H1 (cell line): ENCODE measurements around the gene P3H3. TPM values are rescaled to one million over a fixed set of nuclear protein-coding genes. Genes with fewer than 3 reads are reported as not detected.

Experiments
- CTCF ChIA-PET: fragments of 300-600 bp; sonication (Branson Sonifier 250); formaldehyde crosslinking; loops from one replicate; lab custom pipeline; 2021; ENCODE audit not compliant: partially characterized antibody; lab: Charles Lee
- POLR2A ChIA-PET: fragments of 300-600 bp; sonication (Branson Sonifier 250); formaldehyde crosslinking; loops from one replicate; lab custom pipeline; 2021; ENCODE audit warnings: inconsistent platforms; ENCODE audit not compliant: partially characterized antibody; lab: Charles Lee
- DNase-seq, 2 experiments: peaks; one replicate each; pipeline versions ENCODE4 v3.0.0 to v3.0.0-alpha.2; 2010 to 2022; ENCODE audit warnings: low spot score in 2 of 2, low read depth in 1 of 2, mixed read lengths in 1 of 2
- FAIRE-seq: peaks from 2 replicates; lab custom pipeline; 2011; peaks lifted over from hg19 to GRCh38; lab: Jason Lieb, UNC
- H2AFZ ChIP-seq: 2 replicates; pipeline ENCODE4 v1.8.1; 2012; ENCODE audit warnings: low read length, inconsistent platforms
- H2AK5ac ChIP-seq: 2 replicates; pipeline ENCODE4 v1.6.1; 2013; ENCODE audit warnings: low read depth, low read length
- H2BK120ac ChIP-seq: replicated peaks from 2 replicates; pipeline ENCODE3; 2013; ENCODE audit warnings: low read depth, low read length, inconsistent platforms
- H2BK12ac ChIP-seq: 2 replicates; pipeline ENCODE4 v1.6.1; 2013; ENCODE audit warnings: low read depth, low read length
- H2BK15ac ChIP-seq: 2 replicates; pipeline ENCODE4 v1.6.1; 2013; ENCODE audit warnings: low read length
- H2BK20ac ChIP-seq: 2 replicates; pipeline ENCODE4 v1.6.1; 2013; ENCODE audit warnings: low read length
- H2BK5ac ChIP-seq: 2 replicates; pipeline ENCODE4 v1.6.1; 2013; ENCODE audit warnings: low read depth, low read length
- H3K14ac ChIP-seq: 2 replicates; pipeline ENCODE4 v1.6.1; 2013; ENCODE audit warnings: inconsistent platforms; ENCODE audit not compliant: insufficient read length
- H3K18ac ChIP-seq: 2 replicates; pipeline ENCODE4 v1.6.1; 2013; ENCODE audit warnings: low read length; ENCODE audit errors: extremely low read depth
- H3K23ac ChIP-seq: 2 replicates; pipeline ENCODE4 v1.6.1; 2013; ENCODE audit warnings: inconsistent platforms; ENCODE audit not compliant: insufficient read length
- H3K23me2 ChIP-seq: 2 replicates; pipeline ENCODE4 v1.6.1; 2013; ENCODE audit warnings: low read depth, low read length
- H3K27ac ChIP-seq: 2 replicates; pipeline ENCODE4 v1.6.1; 2011; ENCODE audit warnings: low read depth, low read length, inconsistent platforms
- H3K27me3 ChIP-seq, 4 experiments: replicated peaks in 1 of 4; 1 replicate in 1 of 4; 2 replicates in 3 of 4; pipeline versions ENCODE4 v1.6.1 to v1.8.1; 2011 to 2013; ENCODE audit warnings: low read length in 3 of 4, mild to moderate bottlenecking in 3 of 4, inconsistent platforms in 2 of 4, mixed read lengths in 2 of 4, moderate library complexity in 1 of 4; ENCODE audit not compliant: control insufficient read depth in 3 of 4, insufficient read depth in 3 of 4; ENCODE audit errors: extremely low read depth in 1 of 4
- H3K36me3 ChIP-seq, 4 experiments: 2 replicates each; pipeline versions ENCODE4 v1.6.1 to v1.8.1; 2011 to 2013; ENCODE audit warnings: mild to moderate bottlenecking in 4 of 4, low read length in 3 of 4, moderate library complexity in 2 of 4, control low read depth in 1 of 4, inconsistent platforms in 1 of 4; ENCODE audit not compliant: insufficient read depth in 4 of 4, control insufficient read depth in 2 of 4
- H3K4ac ChIP-seq: replicated peaks from 2 replicates; pipeline ENCODE3; 2013; ENCODE audit warnings: low read length, low read depth, mixed read lengths, inconsistent platforms; ENCODE audit not compliant: insufficient read length
- H3K4me1 ChIP-seq, 4 experiments: replicated peaks in 1 of 4; 1 replicate in 1 of 4; 2 replicates in 3 of 4; pipeline versions ENCODE4 v1.6.1 to v1.8.1; 2011 to 2013; ENCODE audit warnings: low read length in 3 of 4, inconsistent platforms in 2 of 4, mixed read lengths in 1 of 4; ENCODE audit not compliant: insufficient read depth in 4 of 4, control insufficient read depth in 3 of 4
- H3K4me2 ChIP-seq, 2 experiments: 2 replicates each; pipeline versions ENCODE4 v1.6.1 to v1.8.1; 2011 to 2013; ENCODE audit warnings: low read depth in 2 of 2, low read length in 2 of 2, control low read depth in 1 of 2, inconsistent platforms in 1 of 2, mild to moderate bottlenecking in 1 of 2; ENCODE audit not compliant: insufficient read depth in 1 of 2
- H3K4me3 ChIP-seq, 4 experiments: fragments of 200-600, 300-600 bp in 1 of 4; sonication (generic), shearing (Covaris generic), sonication (Bioruptor Twin) in 1 of 4; 2 replicates each; pipeline versions ENCODE4 v1.5.1 to v1.8.1; 2011 to 2016; ENCODE audit warnings: low read length in 4 of 4, low read depth in 3 of 4, control low read depth in 2 of 4, inconsistent platforms in 2 of 4, mild to moderate bottlenecking in 2 of 4, mixed read lengths in 1 of 4, moderate library complexity in 1 of 4; ENCODE audit not compliant: insufficient read depth in 2 of 4; ENCODE audit errors: extremely low read depth in 1 of 4
- H3K56ac ChIP-seq: replicated peaks from 2 replicates; pipeline ENCODE3; 2013; ENCODE audit warnings: low read depth, mild to moderate bottlenecking, mixed read lengths, low read length, inconsistent platforms; ENCODE audit not compliant: insufficient read length
- H3K79me1 ChIP-seq: 2 replicates; pipeline ENCODE4 v1.6.1; 2013; ENCODE audit warnings: low read depth, low read length, control low read depth
- H3K79me2 ChIP-seq, 2 experiments: 2 replicates each; pipeline versions ENCODE4 v1.6.1 to v1.8.1; 2012 to 2013; ENCODE audit warnings: low read length in 2 of 2, mild to moderate bottlenecking in 2 of 2, inconsistent platforms in 1 of 2; ENCODE audit not compliant: insufficient read depth in 2 of 2, control insufficient read depth in 1 of 2
- H3K9ac ChIP-seq, 4 experiments: replicated peaks in 1 of 4; 1 replicate in 1 of 4; 2 replicates in 3 of 4; pipeline versions ENCODE4 v1.6.1 to v1.8.1; 2011 to 2013; ENCODE audit warnings: low read depth in 3 of 4, low read length in 3 of 4, control low read depth in 2 of 4, mild to moderate bottlenecking in 2 of 4, moderate library complexity in 2 of 4, inconsistent platforms in 1 of 4; ENCODE audit errors: extremely low read depth in 1 of 4
- H3K9me3 ChIP-seq, 2 experiments: 2 replicates each; pipeline versions ENCODE4 v1.6.1 to v1.8.1; 2012 to 2013; ENCODE audit warnings: mild to moderate bottlenecking in 2 of 2, moderate library complexity in 2 of 2, control low read depth in 1 of 2, inconsistent platforms in 1 of 2, low read depth in 1 of 2, low read length in 1 of 2, mixed read lengths in 1 of 2; ENCODE audit not compliant: insufficient read depth in 2 of 2
- H4K20me1 ChIP-seq, 2 experiments: replicated peaks in 1 of 2; 2 replicates each; pipeline versions ENCODE3 to v1.8.1; 2011 to 2013; ENCODE audit warnings: inconsistent platforms in 2 of 2, low read length in 2 of 2, mild to moderate bottlenecking in 1 of 2; ENCODE audit not compliant: insufficient read depth in 2 of 2, control insufficient read depth in 1 of 2
- H4K5ac ChIP-seq: 2 replicates; pipeline ENCODE4 v1.6.1; 2013; ENCODE audit warnings: low read length, low read depth, mixed read lengths, inconsistent platforms; ENCODE audit not compliant: insufficient read length
- H4K8ac ChIP-seq: 2 replicates; pipeline ENCODE4 v1.8.0; 2013; ENCODE audit warnings: mild to moderate bottlenecking, moderate library complexity, low read length, inconsistent platforms; ENCODE audit not compliant: insufficient read depth; ENCODE audit errors: extremely low read depth
- H4K91ac ChIP-seq: replicated peaks from 2 replicates; pipeline ENCODE3; 2013; ENCODE audit warnings: low read length, mixed read lengths, inconsistent platforms; ENCODE audit not compliant: insufficient read length
- HDAC2 ChIP-seq, 2 experiments: fragments of 300-600 bp in 1 of 2; sonication (generic) in 1 of 2; IDR thresholded peaks; 2 replicates each; pipeline ENCODE4 v1.6.1; 2011 to 2012; ENCODE audit warnings: low read depth in 2 of 2, low read length in 2 of 2, mild to moderate bottlenecking in 2 of 2, moderate library complexity in 2 of 2, borderline replicate concordance in 1 of 2, inconsistent platforms in 1 of 2
- KDM4A ChIP-seq: IDR thresholded peaks from one replicate; pipeline ENCODE4 v1.7.1; 2012; ENCODE audit warnings: low read depth, mild to moderate bottlenecking, moderate library complexity, low read length, inconsistent platforms; ENCODE audit not compliant: severe bottlenecking
- MAX ChIP-seq: IDR thresholded peaks from 2 replicates; pipeline ENCODE4 v1.6.1; 2012; ENCODE audit warnings: inconsistent platforms
- SIN3A ChIP-seq, 2 experiments: IDR thresholded peaks in 1 of 2; conservative IDR thresholded peaks in 1 of 2; 2 replicates each; pipeline ENCODE4 v1.6.1; 2011 to 2012; ENCODE audit warnings: low read length in 2 of 2, improper control_type of control experiment in 1 of 2, low read depth in 1 of 2, mild to moderate bottlenecking in 1 of 2
- YY1 ChIP-seq: IDR thresholded peaks from 2 replicates; pipeline ENCODE4 v1.6.1; 2011; ENCODE audit warnings: low read depth, mild to moderate bottlenecking, low read length
- WGBS, 2 experiments: shearing (Covaris generic) in 1 of 2; methylation state at CpG; one replicate each; pipeline versions ENCODE4 v1.1.6 to v1.1.7; 2013 to 2015; ENCODE audit warnings: low lambda C conversion rate in 2 of 2, mixed read lengths in 2 of 2, inconsistent platforms in 1 of 2, low coverage in 1 of 2, missing lambda C conversion rate in 1 of 2; ENCODE audit not compliant: insufficient replicate concordance in 2 of 2, insufficient coverage in 1 of 2, insufficient read length in 1 of 2; ENCODE audit errors: extremely low coverage in 1 of 2, missing lambda C conversion rate in 1 of 2; 5-methylcytosine and 5-hydroxymethylcytosine counted together
- polyA plus RNA-seq, 7 experiments: library from polyadenylated mRNA; depleted of rRNA in 3 of 7; stranded (reverse) in 5 of 7; unstranded in 2 of 7; fragments of >200 nt in 5 of 7; fragments of 200-250 nt in 2 of 7; gene quantifications; 1 replicate in 5 of 7; 2 replicates in 1 of 7; 4 replicates in 1 of 7; pipeline versions ENCODE4 v1.2.1 to v1.2.3, GENCODE V29; 2011 to 2013; ENCODE audit warnings: missing spikeins in 2 of 7, mixed read lengths in 2 of 7
- total RNA-seq: library from RNA; stranded (reverse); fragmentation: NEBNext Ultra II Directional; extraction: Animal tissue kit (Norgen Biotek cat#: 25700); gene quantifications from 2 replicates; pipeline ENCODE4 v1.2.1, GENCODE V29; 2021

The P3H3 gene
- total and polyA plus RNA-seq, 2 of the 8 experiments (the other 6 are each of a cell fraction or from before 2014, with no cell fraction given) = 22.9 to 43.5 TPM

GRCh38 chr12:6867413-6868210 is 39.4 kb downstream of the P3H3 start, which contains the start of gene TPI1:
Gene TPI1 (plus strand): TSS chr12:6867531. CDS start chr12:6867567, 36 bp downstream.
- peak within 1 kb of the TSS; percentile 71 for H3K27ac ChIP-seq
- H3K27me3 ChIP-seq = no peaks in the 10 kb centered on the region
- peaks cover 25 to 30% of the 10 kb centered on the region in 2 experiments for H4K20me1 ChIP-seq
- peak within 1 kb of the TSS; percentile 71; the same call in 1 of the 2 replicates for H4K8ac ChIP-seq
- peak within 1 kb of the TSS; percentile 60 to 85 (median 82) for H3K9ac ChIP-seq
- no peak within 1 kb of the TSS for H2AFZ ChIP-seq
- no peak for FAIRE-seq
- CTCF ChIA-PET = interaction anchor here (0.8 to 10.4 kb wide), 17 partner anchors 10 to 113 kb away, joined by 3 to 216 read pairs (median 15); partner anchors contain the start of genes C12orf57 and RNU7-1
- peaks cover 0 to 22% of the 10 kb centered on the region in 2 experiments; a peak in 2 of 4 replicates for H3K79me2 ChIP-seq
- peaks cover 8 to 52% (median 27%) of the 10 kb centered on the region in 4 experiments for H3K36me3 ChIP-seq
- H2BK120ac ChIP-seq = peak within 1 kb of the TSS; percentile 61
- POLR2A ChIA-PET = interaction anchor here (0.5 to 18.9 kb wide), 37 partner anchors 8 to 333 kb away, joined by 3 to 588 read pairs (median 6); partner anchors contain the start of genes ATN1, C12orf57, CDCA3 and COPS7A
- peak in 1 of 2 experiments; percentile 67 for DNase-seq
- 0 out of 2 replicates have a peak, but pooled peaks cover 4% of the 10 kb centered on the region for H3K79me1 ChIP-seq
- peak within 1 kb of the TSS; percentile 88; the same call in 1 of the 2 replicates for H2BK15ac ChIP-seq
- no peaks in the 10 kb centered on the region for H3K9me3 ChIP-seq
- peak within 1 kb of the TSS; percentile 78; the same call in 1 of the 2 replicates for H2BK12ac ChIP-seq
- H2BK20ac ChIP-seq = no peak within 1 kb of the TSS
- H3K4ac ChIP-seq = peak within 1 kb of the TSS; percentile 93
- peak within 1 kb of the TSS; percentile 53 for H4K5ac ChIP-seq
- peaks cover 7 to 48% (median 25%) of the 10 kb centered on the region in 4 experiments for H3K4me1 ChIP-seq
- no peak within 1 kb of the TSS for H3K14ac ChIP-seq
- peak within 1 kb of the TSS; percentile 93 to 94 for H3K4me2 ChIP-seq
- peak within 1 kb of the TSS; percentile 94 for H3K18ac ChIP-seq
- H3K4me3 ChIP-seq = peak within 1 kb of the TSS; percentile 84 to 98 (median 86)
- peaks cover 18% of the 10 kb centered on the region for H3K23me2 ChIP-seq
- peak within 1 kb of the TSS; percentile 87 for H4K91ac ChIP-seq
- no peak within 1 kb of the TSS for H3K23ac ChIP-seq
- H2BK5ac ChIP-seq = peak within 1 kb of the TSS; percentile 73; the same call in 1 of the 2 replicates
- no peak within 1 kb of the TSS for H2AK5ac ChIP-seq
- 1% methylated on average over 60 of the region's 86 CpGs; no CpG with 5 or more reads in 1 of the 2 experiments for WGBS, 2 experiments
- H3K56ac ChIP-seq = peak within 1 kb of the TSS; percentile 78
- TF ChIP-seq HDAC2 (IDR thresholded peaks at IDR 0.05; ENCODE audit: borderline replicate concordance in 1 of 2, low read depth in 2 of 2, low read length in 2 of 2) (0 out of 4 replicates have a peak, but pooled peaks of 1 of the 2 experiments have one; percentile 58), YY1 (peak; percentile 67; the same call in 1 of the 2 replicates), SIN3A (conservative IDR thresholded peaks at IDR 0.05 in 1 of 2, IDR thresholded peaks at IDR 0.05 in 1 of 2; ENCODE audit: low read depth in 1 of 2, low read length in 2 of 2) (peak in 1 of 2 experiments; percentile 11; a peak in 1 of 4 replicates), KDM4A (no peak), MAX (peak; percentile 52; the same call in 1 of the 2 replicates)
